AG08395 (cell line): Measurements from ENCODE around the gene ERC2.
"Not testable (repeated sequence)": the region's sequence is repeated elsewhere in the genome, so short reads cannot be mapped to it uniquely, and the experiment has no call there.

Experiments
- DNase-seq: peaks from one replicate; pipeline ENCODE4 v3.0.0; 2012; ENCODE audit warnings: mixed read lengths, low spot score

ERC2 gene

GRCh38 chr3:55880357-55880756 lies 587.9 kb downstream of the ERC2 start:
- no peak for DNase-seq

DNA sequence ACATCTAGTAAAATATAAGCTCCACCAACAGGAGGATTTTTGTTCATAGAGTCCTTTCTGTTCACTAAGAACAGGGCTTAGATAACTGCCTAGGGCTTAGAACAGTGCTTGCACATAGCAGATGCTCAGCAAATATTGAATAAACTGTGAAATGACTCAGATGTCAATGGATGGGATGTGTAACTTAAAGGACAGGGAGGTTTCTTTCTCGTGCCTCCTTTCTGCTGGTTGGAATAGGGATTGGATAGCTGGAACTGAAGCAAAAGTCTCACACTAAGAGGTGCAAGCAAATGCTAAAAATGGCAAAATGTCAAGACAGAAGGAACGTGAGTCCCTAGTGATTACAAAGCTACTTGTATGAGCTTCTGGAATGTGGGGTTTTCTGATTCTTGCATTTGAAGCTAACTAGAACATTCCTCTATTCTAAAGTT lies 588.4 kb downstream of the ERC2 start:
- DNase-seq: no peak

DNA sequence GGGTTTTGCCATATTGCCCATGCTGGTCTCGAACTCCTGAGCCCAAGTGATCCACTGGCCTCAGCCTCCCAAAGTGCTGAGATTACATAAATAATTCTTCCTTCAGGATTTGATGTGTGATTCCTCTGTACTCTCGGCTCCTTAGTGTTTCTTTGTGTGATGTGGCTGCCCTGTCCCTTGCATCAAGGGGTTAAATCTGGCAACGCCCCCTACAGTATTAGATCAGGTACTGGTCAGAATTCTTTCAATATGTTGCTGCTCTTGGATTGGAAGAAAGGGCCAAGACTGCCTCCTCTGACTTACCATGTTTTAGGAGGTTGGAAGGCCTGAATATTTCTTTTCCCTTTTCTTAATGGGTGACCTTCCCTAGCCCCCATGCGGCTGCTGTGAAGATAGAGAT lies 590.6 kb downstream of the ERC2 start:
- DNase-seq: no peak

GRCh38 chr3:55876560-55876959 lies 591.7 kb downstream of the ERC2 start:
- no peak for DNase-seq

DNA sequence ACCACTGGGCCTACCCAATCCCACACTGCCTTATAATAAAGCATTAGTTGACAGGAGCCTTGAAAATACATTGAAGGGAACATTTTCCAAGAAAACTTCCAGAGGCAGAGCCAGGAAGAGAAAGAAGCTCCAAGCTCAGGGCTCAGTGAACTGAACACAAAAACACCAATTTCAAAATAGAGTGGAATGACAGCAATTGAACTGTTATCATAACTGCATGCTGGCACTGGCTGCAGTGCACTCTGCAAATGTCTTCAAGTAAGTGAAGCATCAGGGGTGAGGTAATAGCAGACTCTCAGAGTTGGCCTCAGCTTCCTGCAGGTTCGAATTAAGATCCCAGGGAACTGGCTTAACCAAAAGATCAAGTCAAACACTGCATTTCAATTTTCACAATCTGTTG lies 593.2 kb downstream of the ERC2 start:
- no peak for DNase-seq

DNA sequence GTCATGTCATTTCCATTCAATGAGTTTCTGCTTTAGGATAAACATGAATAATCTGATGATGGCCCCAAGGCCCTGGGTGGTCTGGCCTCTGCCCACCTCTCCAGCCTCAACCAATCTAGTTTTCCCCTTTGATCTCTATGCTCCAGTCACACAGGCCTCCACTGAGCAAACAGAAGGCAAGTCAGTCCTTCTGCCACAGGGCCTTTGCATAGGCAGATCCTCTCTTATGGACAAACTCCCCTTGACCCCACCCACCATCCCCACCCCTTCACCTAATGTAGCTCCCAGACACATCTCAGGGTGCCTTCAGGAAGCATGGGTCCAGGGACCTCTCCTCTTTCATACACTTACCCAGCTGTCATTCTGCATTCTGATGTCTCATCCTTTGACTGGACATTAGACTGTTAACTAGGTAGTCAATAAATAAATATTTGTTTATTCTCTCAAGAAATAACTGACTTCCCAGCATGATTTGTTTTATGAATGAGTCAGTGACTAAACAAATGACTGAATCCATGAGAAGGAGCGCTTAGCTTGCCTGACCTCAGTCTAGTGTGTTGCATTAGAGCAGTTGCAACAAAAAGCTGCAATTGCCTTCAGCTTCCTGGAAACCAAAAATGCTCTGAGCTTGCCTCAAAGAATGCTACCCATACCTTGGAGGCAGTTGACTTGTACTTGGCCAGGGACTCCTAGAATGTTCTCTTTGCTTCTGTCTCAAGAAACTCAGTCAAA lies 594.6 kb downstream of the ERC2 start:
- DNase-seq: no peak

GRCh38 chr3:55870594-55870993 lies 597.7 kb downstream of the ERC2 start:
- DNase-seq: no peak

DNA sequence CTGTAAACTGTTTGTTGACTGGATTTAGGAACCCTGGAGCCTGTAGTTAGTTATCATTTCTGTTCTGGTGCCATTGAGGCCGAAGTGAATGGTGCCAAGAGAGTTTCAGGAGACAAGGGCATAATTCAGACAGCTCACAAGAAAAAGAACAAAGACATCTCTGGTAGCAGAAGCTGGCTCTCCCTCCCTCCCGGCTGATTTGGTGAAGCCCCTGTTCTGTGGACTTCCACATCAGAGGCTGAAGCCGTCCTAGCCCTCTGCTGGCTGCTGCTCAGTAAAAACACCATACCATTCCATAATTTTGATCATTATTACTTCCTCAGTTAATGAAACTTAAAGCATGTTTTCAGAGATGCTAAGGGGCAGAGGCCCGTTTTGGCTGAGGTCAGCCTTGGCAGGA lies 599.9 kb downstream of the ERC2 start:
- no peak for DNase-seq

DNA sequence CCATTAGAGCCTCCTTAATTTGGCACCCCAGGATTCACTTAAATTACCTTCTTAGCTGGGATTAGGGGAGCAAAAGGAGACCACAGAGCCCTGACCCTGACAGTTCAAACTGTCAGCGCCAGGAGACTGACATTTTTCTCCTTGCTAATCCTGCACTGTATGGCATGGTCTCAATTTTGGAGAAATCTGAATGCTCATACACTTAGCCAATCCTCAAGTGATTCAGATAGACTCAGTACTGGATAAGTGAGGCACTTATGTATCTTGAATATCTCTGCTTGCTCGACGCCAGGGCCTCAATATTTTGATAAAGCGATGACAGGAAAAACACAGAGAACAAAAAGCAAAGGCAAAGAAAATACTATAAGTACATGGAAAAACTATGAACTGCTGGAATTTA lies 605.2 kb downstream of the ERC2 start:
- DNase-seq: no peak

DNA sequence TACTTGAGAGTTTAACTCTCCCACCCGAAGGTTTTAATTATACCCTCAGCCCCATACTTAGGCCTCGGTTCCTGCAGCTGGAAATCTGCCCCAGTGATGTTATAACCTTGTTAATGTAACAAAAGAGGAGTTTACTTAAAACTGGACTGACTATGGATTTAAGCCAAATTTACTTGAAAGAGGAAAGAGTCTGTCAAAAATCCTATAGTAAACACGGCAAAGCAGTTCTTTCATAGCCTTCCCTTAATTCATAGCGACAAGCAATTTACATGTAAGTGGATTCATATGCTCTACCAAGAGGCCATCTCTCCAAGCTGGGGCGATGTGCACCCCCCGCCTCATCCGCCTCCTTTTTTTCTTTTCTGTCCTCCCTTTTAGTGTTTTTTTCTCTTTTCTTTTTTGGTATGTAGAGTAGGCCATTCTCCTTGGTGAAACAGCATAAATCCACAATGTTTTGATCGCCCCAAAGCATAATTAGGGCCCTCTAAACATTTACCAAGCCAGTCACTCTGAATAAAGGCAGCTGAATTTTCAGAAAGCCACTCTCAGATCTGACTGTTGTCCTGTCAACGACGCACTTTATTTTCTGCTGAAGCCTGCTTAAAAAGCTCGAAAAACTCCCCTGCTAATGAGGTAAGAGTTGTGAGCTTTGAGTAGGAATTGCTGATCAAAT lies 608.1 kb downstream of the ERC2 start:
- no peak for DNase-seq

GRCh38 chr3:55859305-55859704 lies 609.0 kb downstream of the ERC2 start:
- DNase-seq: no peak

- no peak for DNase-seq
Measured at GRCh38 chr3:55858727-55859126, 609.5 kb downstream of the ERC2 start.

DNA sequence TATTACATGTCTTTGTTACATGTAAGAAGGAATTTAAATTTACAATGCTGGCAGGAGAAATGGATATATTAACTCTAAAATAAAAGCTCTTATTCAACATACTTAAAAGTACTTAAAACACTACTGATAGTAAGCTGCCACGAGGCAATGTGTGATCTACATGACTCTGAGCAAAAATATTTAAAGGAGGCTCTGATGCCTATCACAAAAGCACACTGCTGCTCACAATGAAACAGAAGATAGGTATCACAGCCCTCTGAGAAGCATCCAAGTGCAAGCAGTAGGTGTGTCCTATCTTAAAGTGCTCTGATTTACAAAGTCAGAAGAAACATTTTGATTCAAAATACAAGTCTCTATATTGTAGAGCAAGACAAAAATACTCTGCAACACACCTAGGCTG lies 610.0 kb downstream of the ERC2 start:
- no peak for DNase-seq

- DNase-seq: no peak
Measured at GRCh38 chr3:55857633-55858032, 610.6 kb downstream of the ERC2 start.

- no peak for DNase-seq
Measured at GRCh38 chr3:55855311-55855710, 613.0 kb downstream of the ERC2 start.

DNA sequence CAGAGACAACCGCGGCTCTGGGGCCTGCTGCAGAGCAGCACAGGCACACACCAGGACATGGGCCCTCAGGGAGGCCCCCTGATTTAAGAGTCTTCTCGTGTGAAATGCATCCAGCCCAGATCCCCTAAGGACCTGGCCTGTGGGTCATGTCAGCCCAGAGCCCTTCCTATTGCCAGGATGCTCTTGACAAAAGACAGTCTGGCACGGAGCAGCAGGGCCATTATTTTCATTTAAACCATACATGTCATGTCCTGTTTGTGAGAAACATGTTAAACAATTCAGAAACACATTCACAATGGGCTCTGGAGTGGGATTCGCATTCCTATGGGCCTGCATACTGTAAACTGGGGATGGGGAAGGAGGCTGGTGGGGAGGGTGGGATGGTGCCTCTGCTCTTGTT lies 613.8 kb downstream of the ERC2 start:
- no peak for DNase-seq

- no peak for DNase-seq
Measured at GRCh38 chr3:55852326-55852725, 615.9 kb downstream of the ERC2 start.

DNA sequence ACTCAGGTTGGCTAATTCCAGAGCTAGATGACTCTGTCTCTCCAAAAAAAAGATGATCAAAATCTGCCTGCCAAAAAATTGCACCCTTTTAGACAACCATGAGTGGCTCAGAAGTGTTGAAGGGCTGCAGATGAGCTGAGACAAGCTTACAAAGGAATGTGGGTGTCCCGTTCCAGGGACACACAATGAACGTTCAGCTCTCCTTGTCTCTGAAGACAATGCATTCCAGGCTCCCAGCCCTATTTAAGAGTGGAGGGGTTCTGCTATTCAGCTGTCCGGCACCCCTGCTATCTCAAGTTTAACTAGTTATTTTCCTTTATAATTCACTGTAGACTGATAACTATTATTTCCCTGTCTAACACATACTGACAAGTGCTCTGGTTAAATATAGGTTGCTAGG lies 626.1 kb downstream of the ERC2 start:
- DNase-seq: no peak

GRCh38 chr3:55831876-55832275 lies 636.4 kb downstream of the ERC2 start:
- not testable (repeated sequence) for DNase-seq

DNA sequence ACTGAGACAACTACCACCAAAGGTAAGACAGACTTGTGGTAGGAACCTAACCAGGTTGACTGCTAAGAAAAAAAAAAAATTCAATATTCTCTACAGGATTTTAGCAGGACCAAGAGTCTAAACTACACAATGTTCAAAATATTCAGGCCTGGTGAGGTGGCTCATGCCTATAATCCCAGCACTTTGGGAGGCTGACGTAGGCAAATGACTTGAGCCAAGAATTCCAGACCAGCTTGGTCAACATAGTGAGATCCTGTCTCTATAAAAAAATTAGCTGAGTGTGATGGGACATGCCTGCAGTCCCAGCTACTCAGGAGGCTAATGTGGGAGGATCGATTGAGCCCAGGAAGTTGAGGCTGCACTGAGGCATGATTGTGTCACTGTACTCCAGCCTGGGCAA lies 639.6 kb downstream of the ERC2 start:
- no peak for DNase-seq

DNA sequence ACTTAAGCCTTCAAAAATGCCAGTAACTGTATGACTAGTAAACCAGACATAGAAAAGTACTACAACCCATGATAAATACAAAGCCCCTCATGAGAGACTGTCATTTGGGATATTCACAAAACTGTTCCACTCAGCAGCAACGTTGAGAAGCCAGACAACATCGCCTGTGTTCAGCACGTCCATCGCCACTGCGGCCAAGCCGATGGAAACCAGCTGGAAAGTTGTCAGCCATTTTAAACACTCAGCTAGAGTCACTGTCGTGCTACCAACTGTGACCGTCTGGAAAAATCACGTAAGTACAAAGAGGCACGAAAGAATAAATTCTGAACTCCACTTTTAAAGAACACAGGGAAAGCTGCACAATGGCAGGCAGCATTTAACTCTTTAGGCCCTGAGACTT lies 640.5 kb downstream of the ERC2 start:
- no peak for DNase-seq

DNA sequence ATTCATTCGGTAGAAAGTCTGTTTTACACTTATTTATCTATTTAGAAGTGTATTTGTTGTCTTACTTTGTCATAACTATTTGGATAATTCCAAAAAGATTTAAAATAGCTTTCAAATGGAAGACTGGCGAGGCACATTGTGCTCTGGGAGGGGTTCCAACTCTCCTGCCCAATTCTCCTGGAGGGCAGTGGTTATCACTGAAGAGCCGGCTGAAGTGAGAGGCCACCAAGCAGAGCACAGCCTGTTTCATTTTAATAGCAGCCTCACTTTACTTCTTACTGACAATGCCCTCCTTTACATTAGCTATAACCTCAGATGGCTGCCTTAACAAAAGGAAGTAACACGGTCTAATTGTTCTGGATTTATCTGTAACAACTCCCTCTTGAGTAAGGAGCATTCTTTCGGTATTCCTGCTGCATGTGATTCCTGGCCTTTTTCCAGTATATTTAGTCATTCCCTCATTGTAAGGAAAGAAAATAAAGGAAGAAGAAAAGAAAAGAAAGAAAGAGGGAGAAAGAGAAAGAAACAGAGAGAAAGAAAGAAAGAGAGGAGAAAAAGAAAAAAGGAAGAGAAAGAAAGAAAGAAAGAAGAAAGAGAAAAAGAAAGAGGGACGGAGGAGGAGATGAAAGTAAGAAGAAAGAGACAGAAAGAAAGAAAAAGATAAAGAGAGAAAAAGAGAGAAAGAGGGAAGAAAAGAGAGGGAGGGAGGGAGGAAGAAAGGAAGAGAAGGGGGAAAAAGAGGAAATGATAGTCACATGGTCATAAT lies 641.4 kb downstream of the ERC2 start:
- DNase-seq: peak; percentile 21

GRCh38 chr3:55826097-55826496 lies 642.2 kb downstream of the ERC2 start:
- DNase-seq: no peak
